Smooth muscle cell of the umbilical artery (primary cell): ENCODE results near the gene GAS5. TPM values are rescaled to one million over a fixed set of nuclear protein-coding genes. Genes with fewer than 3 reads are reported as not detected.

Experiments
- total RNA-seq: library from RNA; depleted of rRNA; stranded (reverse); fragments of >200 nt; gene quantifications from 2 replicates; pipeline ENCODE4 v1.2.3, GENCODE V29; 2014

The GAS5 gene
- total RNA-seq = 446 and 587 TPM in 2 replicates

DNA sequence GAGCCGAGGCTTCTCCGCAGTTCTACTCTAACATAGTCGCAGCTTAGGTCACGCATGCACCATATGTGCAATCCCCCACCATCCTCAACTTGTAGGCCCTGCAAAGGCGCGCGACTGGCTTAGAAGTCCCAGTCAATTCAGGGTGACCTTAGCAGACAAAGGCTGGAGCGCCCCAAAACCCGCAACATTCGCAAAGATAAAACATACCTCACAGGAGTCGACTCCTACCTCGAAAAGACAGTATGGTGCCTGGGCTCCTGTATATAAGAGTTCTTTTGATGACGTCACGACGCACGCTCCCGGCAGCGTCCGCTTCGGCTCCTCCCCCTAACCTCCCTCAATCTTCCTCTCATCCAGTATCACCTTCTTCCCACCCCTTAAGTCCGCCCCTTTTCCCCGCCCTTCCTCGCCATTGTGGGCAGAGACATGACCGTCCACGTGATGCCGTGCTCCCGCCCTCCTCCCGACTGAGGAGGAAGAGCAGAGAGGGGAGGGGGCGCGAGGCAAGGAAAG lies at the start of gene GAS5:
GAS5 (minus strand) TSS at position 237 of the 513 bp plus-strand sequence.

DNA sequence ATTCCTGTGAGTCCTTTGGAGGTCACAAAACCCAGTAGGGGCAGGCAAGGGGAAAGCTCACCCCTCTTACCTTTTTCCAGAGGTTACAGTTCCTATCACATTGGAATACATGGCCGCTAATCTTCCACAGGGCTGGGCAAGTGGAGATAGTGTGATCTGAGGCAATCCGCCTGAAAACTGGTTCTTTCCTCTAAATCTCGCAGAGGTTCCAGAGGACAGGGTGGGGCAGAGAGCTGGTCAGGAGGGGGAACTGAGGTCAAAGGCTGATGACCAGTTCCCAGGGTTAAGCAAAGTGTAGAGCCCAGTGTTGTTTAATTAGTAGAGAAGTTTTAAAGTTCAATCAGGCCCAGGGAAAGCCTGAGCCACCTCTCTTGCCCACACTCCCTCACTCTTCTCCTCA lies 49.4 kb upstream of the GAS5 start, which contains the start of gene SERPINC1:
SERPINC1 (minus strand) TSS at position 179 of the 400 bp plus-strand sequence; CDS start at position 111, 68 bp downstream.

DNA sequence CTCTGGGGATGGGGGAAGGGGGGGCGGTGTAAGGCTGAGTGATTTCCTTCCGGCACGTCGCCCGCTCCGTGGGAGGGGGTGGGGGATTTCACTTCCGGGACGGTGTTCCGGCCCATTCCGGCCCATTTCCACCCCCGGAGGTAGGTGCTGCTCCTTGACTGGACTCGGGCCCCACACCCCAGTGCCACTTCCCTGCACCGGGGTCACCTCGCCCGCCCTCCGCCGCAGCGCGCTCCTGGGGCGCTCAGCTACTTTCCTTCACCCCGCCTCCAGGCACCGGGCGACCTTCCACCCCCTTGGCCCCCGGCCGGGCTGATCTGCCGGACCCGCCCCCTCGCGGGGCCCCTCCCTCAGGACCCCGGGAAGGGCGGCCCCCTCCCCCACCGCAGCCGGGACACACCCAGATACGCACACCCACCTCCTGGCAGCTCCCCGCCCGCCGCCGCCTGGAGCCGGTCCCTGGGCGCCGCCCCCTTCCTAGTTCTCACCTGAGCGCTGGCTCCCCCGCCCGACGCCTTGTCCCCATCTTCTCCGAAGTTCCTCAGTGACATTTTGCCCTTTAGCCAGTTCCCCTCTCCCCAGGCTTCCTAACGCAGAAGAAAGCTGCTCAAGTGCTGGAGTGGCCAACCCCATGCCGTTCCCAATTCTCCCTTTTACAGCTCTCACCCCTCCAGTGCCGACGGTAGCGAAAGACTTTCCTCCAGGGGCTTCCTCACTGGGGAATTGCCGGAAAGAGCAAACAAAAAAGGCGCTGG lies 654 bp upstream of the GAS5 start, which contains the start of gene ZBTB37:
ZBTB37 (plus strand) TSS at position 115 of the 755 bp plus-strand sequence. CDS start 1,846 bp downstream, outside the sequence.

DNA sequence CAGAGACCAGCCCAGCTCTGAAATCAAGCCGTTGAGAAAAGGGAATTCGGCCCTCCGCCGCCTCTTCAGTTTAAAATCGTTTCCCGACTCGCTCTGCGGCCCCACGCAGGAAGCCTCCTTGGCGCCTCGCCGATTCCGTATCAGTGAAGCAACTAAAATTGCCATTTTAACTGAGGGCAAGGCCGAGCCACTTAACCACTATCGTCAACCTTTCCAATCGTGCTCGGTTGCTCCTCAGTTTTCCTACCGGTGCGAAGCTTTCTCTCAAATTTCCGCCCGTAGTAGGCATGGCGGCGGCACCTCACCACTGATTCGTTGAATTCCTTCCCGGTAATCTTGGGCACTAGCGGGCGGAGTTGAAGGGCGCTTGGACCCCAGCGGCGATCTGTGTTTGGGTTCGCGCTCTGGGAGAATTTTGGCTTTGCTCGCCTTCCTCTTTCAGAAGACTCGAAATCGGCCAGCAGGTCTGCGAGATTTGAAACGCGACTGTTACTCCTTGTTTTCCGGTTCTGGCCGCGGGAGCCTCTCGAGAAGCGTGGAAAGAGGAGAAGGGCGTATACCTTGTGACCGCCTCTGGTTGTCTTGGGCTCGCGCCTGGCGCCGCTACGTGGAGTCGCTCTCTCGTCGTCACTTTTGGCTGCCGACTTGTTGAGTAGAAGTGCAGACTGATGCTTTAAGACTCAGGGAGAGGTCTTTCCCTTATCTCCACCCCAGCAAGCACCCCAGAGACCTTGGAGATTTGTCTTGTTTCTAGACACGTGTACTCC lies 43.3 kb downstream of the GAS5 start, which contains the start of the genes CENPL and DARS2:
CENPL (minus strand) TSS at position 569 of the 767 bp plus-strand sequence. CDS start 13,584 bp downstream, outside the sequence.
DARS2 (plus strand) TSS at position 359 of the 767 bp plus-strand sequence. CDS start 557 bp downstream, outside the sequence.

Other genes with a start within 250 kb of the GAS5 start
- not detected in 2 replicates for gene TEX50, start 232.7 kb downstream of the GAS5 start, total RNA-seq
- gene ANKRD45, start 198.1 kb downstream of the GAS5 start, total RNA-seq = under 0.01 and 2.6 TPM in 2 replicates
- 50.1 and 64.4 TPM in 2 replicates for gene KLHL20, start 153.0 kb downstream of the GAS5 start, total RNA-seq
- 14.0 and 27.9 TPM in 2 replicates for gene DARS2, start 43.3 kb downstream of the GAS5 start, total RNA-seq
- gene CENPL, start 43.1 kb downstream of the GAS5 start, total RNA-seq = 9.2 and 14.2 TPM in 2 replicates
- gene ZBTB37, start 391 bp upstream of the GAS5 start, total RNA-seq = 8.3 and 10.8 TPM in 2 replicates
- gene SERPINC1, start 49.3 kb upstream of the GAS5 start, total RNA-seq = 0.30 TPM in 1 of 2 replicates, not detected in the other
- 14.6 and 22.4 TPM in 2 replicates for gene RC3H1, start 154.4 kb upstream of the GAS5 start, total RNA-seq